ENCODE data around the gene PCCA. TPM values are rescaled to one million over a fixed set of nuclear protein-coding genes. Genes with fewer than 3 reads are reported as not detected.
A peak's percentile ranks its signal among the peaks of the same experiment; 100 is the strongest.

Gene PCCA
- total RNA-seq, 1 donor from 2014 or later = 33.3 TPM

- peaks cover 4% of the 10 kb centered on the region for H3K36me3 Mint-ChIP-seq (ENCODE audit: low read depth, unreplicated experiment)
- no peak for DNase-seq (ENCODE audit: low spot score)
- H3K27ac Mint-ChIP-seq (ENCODE audit: unreplicated experiment) = no peak overlapping the region
- H3K4me1 Mint-ChIP-seq (ENCODE audit: unreplicated experiment) = no peaks in the 10 kb centered on the region
- TF ChIP-seq CTCF (IDR thresholded peaks at IDR 0.05; ENCODE audit: unreplicated experiment) = no peak
- peaks cover 2% of the 10 kb centered on the region for H3K9me3 Mint-ChIP-seq (ENCODE audit: unreplicated experiment)
- H3K27me3 Mint-ChIP-seq (ENCODE audit: unreplicated experiment) = no peaks in the 10 kb centered on the region
- no peak overlapping the region for H3K4me3 Mint-ChIP-seq (ENCODE audit: unreplicated experiment)
These were observed 308.7 kb downstream of the PCCA start for GRCh38 chr13:100397627-100398026.

- no peak for TF ChIP-seq CTCF (IDR thresholded peaks at IDR 0.05; ENCODE audit: unreplicated experiment)
- peaks cover 11% of the 10 kb centered on the region for H3K36me3 Mint-ChIP-seq (ENCODE audit: low read depth, unreplicated experiment)
- H3K27ac Mint-ChIP-seq (ENCODE audit: unreplicated experiment) = no peak overlapping the region
- no peak for DNase-seq (ENCODE audit: low spot score)
- H3K27me3 Mint-ChIP-seq (ENCODE audit: unreplicated experiment) = no peaks in the 10 kb centered on the region
- H3K4me3 Mint-ChIP-seq (ENCODE audit: unreplicated experiment) = no peak overlapping the region
- no peaks in the 10 kb centered on the region for H3K4me1 Mint-ChIP-seq (ENCODE audit: unreplicated experiment)
- H3K9me3 Mint-ChIP-seq (ENCODE audit: unreplicated experiment) = peaks cover 9% of the 10 kb centered on the region
These were observed 309.5 kb downstream of the PCCA start for GRCh38 chr13:100398360-100398759.

GRCh38 chr13:100399455-100399854 lies 310.6 kb downstream of the PCCA start:
- Mint-ChIP-seq H3K4me1 (ENCODE audit: unreplicated experiment) (no peaks in the 10 kb centered on the region), H3K4me3 (ENCODE audit: unreplicated experiment) (no peak overlapping the region), H3K36me3 (ENCODE audit: low read depth, unreplicated experiment) (peaks cover 22% of the 10 kb centered on the region), H3K27ac (ENCODE audit: unreplicated experiment) (no peak overlapping the region), H3K9me3 (ENCODE audit: unreplicated experiment) (peaks cover 9% of the 10 kb centered on the region), H3K27me3 (ENCODE audit: unreplicated experiment) (no peaks in the 10 kb centered on the region)
- DNase-seq (ENCODE audit: low spot score) = no peak
- no peak for TF ChIP-seq CTCF (IDR thresholded peaks at IDR 0.05; ENCODE audit: unreplicated experiment)

- no peak for TF ChIP-seq CTCF (IDR thresholded peaks at IDR 0.05; ENCODE audit: unreplicated experiment)
- Mint-ChIP-seq H3K27ac (ENCODE audit: unreplicated experiment) (no peak overlapping the region), H3K36me3 (ENCODE audit: low read depth, unreplicated experiment) (peaks cover 46% of the 10 kb centered on the region), H3K27me3 (ENCODE audit: unreplicated experiment) (no peaks in the 10 kb centered on the region), H3K4me3 (ENCODE audit: unreplicated experiment) (peak overlapping the region; percentile 38), H3K4me1 (ENCODE audit: unreplicated experiment) (no peaks in the 10 kb centered on the region), H3K9me3 (ENCODE audit: unreplicated experiment) (peaks cover 15% of the 10 kb centered on the region)
- no peak for DNase-seq (ENCODE audit: low spot score)
These were observed 314.8 kb downstream of the PCCA start for GRCh38 chr13:100403675-100404074.

GRCh38 chr13:100409132-100409531 lies 320.2 kb downstream of the PCCA start:
- no peak overlapping the region for H3K4me3 Mint-ChIP-seq (ENCODE audit: unreplicated experiment)
- no peak for TF ChIP-seq CTCF (IDR thresholded peaks at IDR 0.05; ENCODE audit: unreplicated experiment)
- H3K27ac Mint-ChIP-seq (ENCODE audit: unreplicated experiment) = no peak overlapping the region
- H3K4me1 Mint-ChIP-seq (ENCODE audit: unreplicated experiment) = no peaks in the 10 kb centered on the region
- H3K27me3 Mint-ChIP-seq (ENCODE audit: unreplicated experiment) = peaks cover 2% of the 10 kb centered on the region
- peaks cover 45% of the 10 kb centered on the region for H3K36me3 Mint-ChIP-seq (ENCODE audit: low read depth, unreplicated experiment)
- DNase-seq (ENCODE audit: low spot score) = no peak
- peaks cover 15% of the 10 kb centered on the region for H3K9me3 Mint-ChIP-seq (ENCODE audit: unreplicated experiment)

All from endothelial cell (in vitro differentiated cells).